ENCODE measurements around the gene CKAP5. TPM values are rescaled to one million over a fixed set of nuclear protein-coding genes. Genes with fewer than 3 reads are reported as not detected.

CKAP5 gene
- total and polyA plus RNA-seq, 4 experiments from 2014 or later = 3.6 to 51.4 (median 35.8) TPM

DNA sequence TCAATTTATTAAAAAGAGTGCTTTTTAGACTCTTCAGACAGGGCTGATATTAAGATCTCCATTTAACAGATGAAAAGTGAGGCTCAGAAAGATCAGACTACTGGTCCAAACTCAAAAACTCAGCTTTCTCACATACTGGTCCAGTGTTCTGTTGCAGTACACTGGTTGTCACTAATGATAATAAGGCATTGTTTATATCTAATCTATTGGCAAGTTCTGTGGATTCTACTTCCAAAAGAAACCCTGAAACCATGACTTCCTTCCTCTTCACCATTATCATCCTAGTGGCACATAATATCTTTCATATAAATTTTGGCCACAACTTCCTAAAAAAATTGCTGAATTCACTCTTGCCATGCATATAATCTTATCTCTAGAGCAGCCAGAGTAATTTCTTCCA lies 90.1 kb downstream of the CKAP5 start:
- ChIA-PET POLR2A (ENCODE audit: partially characterized antibody) (no interaction called here), CTCF (ENCODE audit: partially characterized antibody) (no interaction called here)
- no peak overlapping the region for H3K4me3 ChIP-seq (ENCODE audit: low read length in 2 of 2)
- H3K36me3 ChIP-seq (ENCODE audit: insufficient read depth, low read length) = peaks cover 50% of the 10 kb centered on the region
- no peaks in the 10 kb centered on the region for H3K9me3 ChIP-seq (ENCODE audit: control insufficient read depth in 1 of 2, low read length in 2 of 2)
- no peak overlapping the region for H3K27ac ChIP-seq (ENCODE audit: low read depth, low read length)
- Mint-ChIP-seq H3K27ac (peak overlapping the region in 2 of 7 donors; percentile 13 to 23), H3K9me3 (no peaks in the 10 kb centered on the region), H3K4me1 (peaks cover 0 to 3% (median 0%) of the 10 kb centered on the region in 4 donors), H3K4me3 (no peak overlapping the region), H3K27me3 (no peaks in the 10 kb centered on the region), H3K36me3 (peaks cover 43 to 72% of the 10 kb centered on the region in 2 donors)
- no peaks in the 10 kb centered on the region for H3K27me3 ChIP-seq (ENCODE audit: insufficient read depth, low read length)
- DNase-seq = no peak
- intact Hi-C loops (cut with micrococcal nuclease) = no loop called here
- H3K4me1 ChIP-seq (ENCODE audit: insufficient read depth, low read length) = no peaks in the 10 kb centered on the region

DNA sequence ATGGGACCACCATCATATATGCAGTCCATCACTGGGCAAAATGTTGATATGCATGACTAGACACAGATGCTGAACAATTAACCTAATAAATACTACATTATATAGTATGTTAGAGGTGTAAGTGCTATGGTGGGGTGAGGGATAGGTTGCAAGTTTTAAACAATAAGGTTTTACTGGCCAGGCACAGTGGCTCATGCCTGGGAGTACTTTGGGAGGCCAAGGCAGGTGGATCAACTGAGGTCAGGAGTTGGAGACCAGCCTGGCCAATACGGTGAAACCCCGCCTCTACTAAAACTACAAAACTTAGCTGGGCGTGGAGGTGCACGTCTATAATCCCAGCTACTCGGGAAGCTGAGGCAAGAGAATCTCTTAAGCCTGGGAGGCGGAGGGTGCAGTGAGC lies 98.9 kb downstream of the CKAP5 start:
- H3K27ac Mint-ChIP-seq = peak overlapping the region in 1 of 7 donors; percentile 7
- no peaks in the 10 kb centered on the region for H3K27me3 ChIP-seq (ENCODE audit: insufficient read depth, low read length)

DNA sequence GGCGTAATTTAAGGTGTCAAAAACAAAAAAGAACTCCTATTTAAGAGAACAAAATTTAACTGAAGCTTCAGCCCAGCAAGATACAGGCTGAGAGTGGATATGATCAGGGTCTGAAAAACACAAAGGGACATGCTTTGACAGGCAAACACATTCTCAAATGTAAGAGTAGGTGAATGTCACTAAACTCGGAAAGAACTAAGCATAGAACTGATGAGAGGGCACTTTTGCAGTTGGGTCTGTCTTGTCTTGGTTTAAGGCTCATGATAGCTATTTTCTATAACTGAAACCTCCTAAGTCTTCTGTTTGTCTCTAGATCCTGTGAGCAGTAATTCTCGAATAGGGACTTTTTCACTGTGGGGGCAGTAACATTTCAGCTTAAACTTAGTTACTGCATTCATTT lies 100.1 kb downstream of the CKAP5 start:
- H3K9me3 Mint-ChIP-seq = no peaks in the 10 kb centered on the region
- H3K36me3 Mint-ChIP-seq = peaks cover 67 to 84% of the 10 kb centered on the region in 2 donors
- no peaks in the 10 kb centered on the region for H3K4me1 Mint-ChIP-seq
- intact Hi-C loops (cut with micrococcal nuclease) = no loop called here
- CTCF ChIA-PET (ENCODE audit: partially characterized antibody) = no interaction called here
- POLR2A ChIA-PET (ENCODE audit: partially characterized antibody) = no interaction called here
- no peak overlapping the region for H3K4me3 Mint-ChIP-seq
- no peak overlapping the region for H3K27ac Mint-ChIP-seq
- Histone ChIP-seq H3K4me1 (ENCODE audit: insufficient read depth, low read length) (no peaks in the 10 kb centered on the region), H3K27ac (ENCODE audit: low read depth, low read length) (no peak overlapping the region), H3K27me3 (ENCODE audit: insufficient read depth, low read length) (no peaks in the 10 kb centered on the region), H3K9me3 (ENCODE audit: control insufficient read depth in 1 of 2, low read length in 2 of 2) (no peaks in the 10 kb centered on the region), H3K4me3 (ENCODE audit: low read length in 2 of 2) (no peak overlapping the region), H3K36me3 (ENCODE audit: insufficient read depth, low read length) (peaks cover 45% of the 10 kb centered on the region)
- no peak for DNase-seq
- no peaks in the 10 kb centered on the region for H3K27me3 Mint-ChIP-seq

More for the DNA sequence above, 98.9 kb downstream of the CKAP5 start:
- Histone ChIP-seq H3K9me3 (ENCODE audit: control insufficient read depth in 1 of 2, low read length in 2 of 2) (no peaks in the 10 kb centered on the region), H3K36me3 (ENCODE audit: insufficient read depth, low read length) (peaks cover 52% of the 10 kb centered on the region), H3K4me3 (ENCODE audit: low read length in 2 of 2) (no peak overlapping the region), H3K27ac (ENCODE audit: low read depth, low read length) (no peak overlapping the region), H3K4me1 (ENCODE audit: insufficient read depth, low read length) (no peaks in the 10 kb centered on the region)
- Mint-ChIP-seq H3K36me3 (peaks cover 67 to 85% of the 10 kb centered on the region in 2 donors), H3K4me3 (no peak overlapping the region), H3K27me3 (no peaks in the 10 kb centered on the region), H3K9me3 (no peaks in the 10 kb centered on the region), H3K4me1 (no peaks in the 10 kb centered on the region)
- no peak for DNase-seq
- ChIA-PET POLR2A (ENCODE audit: partially characterized antibody) (no interaction called here), CTCF (ENCODE audit: partially characterized antibody) (no interaction called here)
- intact Hi-C loops (cut with micrococcal nuclease) = no loop called here

DNA sequence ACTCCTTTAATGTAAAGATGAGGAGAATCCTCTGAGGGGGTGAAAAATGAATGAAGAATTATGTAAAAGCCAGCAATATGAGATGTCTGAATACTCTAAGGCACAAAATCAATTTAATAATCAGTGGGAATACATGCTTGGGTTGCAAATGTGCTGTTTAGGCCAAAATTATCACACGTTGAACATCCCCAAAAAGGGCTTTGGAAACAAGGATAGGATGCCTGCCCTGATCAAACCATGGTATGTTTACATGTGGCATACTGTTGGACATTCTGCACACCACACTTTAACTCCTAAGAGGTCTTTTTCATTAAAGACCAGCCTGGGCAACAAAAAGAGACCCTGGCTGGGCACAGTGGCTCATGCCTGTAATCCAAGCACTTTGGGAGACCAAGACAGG lies 100.8 kb downstream of the CKAP5 start:
- CTCF ChIA-PET (ENCODE audit: partially characterized antibody) = no interaction called here
- DNase-seq = no peak
- no peak overlapping the region for H3K4me3 ChIP-seq (ENCODE audit: low read length in 2 of 2)
- intact Hi-C loops (cut with micrococcal nuclease) = no loop called here
- Mint-ChIP-seq H3K27me3 (no peaks in the 10 kb centered on the region), H3K4me3 (no peak overlapping the region), H3K9me3 (no peaks in the 10 kb centered on the region), H3K27ac (peak overlapping the region in 1 of 7 donors; percentile 63), H3K4me1 (no peaks in the 10 kb centered on the region), H3K36me3 (peaks cover 60 to 78% of the 10 kb centered on the region in 2 donors)
- H3K27ac ChIP-seq (ENCODE audit: low read depth, low read length) = no peak overlapping the region
- H3K4me1 ChIP-seq (ENCODE audit: insufficient read depth, low read length) = no peaks in the 10 kb centered on the region
- H3K27me3 ChIP-seq (ENCODE audit: insufficient read depth, low read length) = no peaks in the 10 kb centered on the region
- no peaks in the 10 kb centered on the region for H3K9me3 ChIP-seq (ENCODE audit: control insufficient read depth in 1 of 2, low read length in 2 of 2)
- peaks cover 38% of the 10 kb centered on the region for H3K36me3 ChIP-seq (ENCODE audit: insufficient read depth, low read length)
- POLR2A ChIA-PET (ENCODE audit: partially characterized antibody) = no interaction called here

GRCh38 chr11:46743693-46744339 lies 102.3 kb downstream of the CKAP5 start:
- no peaks in the 10 kb centered on the region for H3K4me1 Mint-ChIP-seq
- ChIA-PET CTCF (ENCODE audit: partially characterized antibody) (interaction anchor here (1.0 kb wide), 1 partner anchor 104 kb away, joined by 3 read pairs; no protein-coding TSS in a partner anchor), POLR2A (ENCODE audit: partially characterized antibody) (interaction anchor here (1.0 kb wide), 1 partner anchor 14 kb away, joined by 3 read pairs; no protein-coding TSS in a partner anchor)
- H3K27ac ChIP-seq (ENCODE audit: low read depth, low read length) = no peak overlapping the region
- H3K9me3 Mint-ChIP-seq = no peaks in the 10 kb centered on the region
- no peaks in the 10 kb centered on the region for H3K27me3 ChIP-seq (ENCODE audit: insufficient read depth, low read length)
- no peak overlapping the region for H3K4me3 ChIP-seq (ENCODE audit: low read length in 2 of 2)
- intact Hi-C loops (cut with micrococcal nuclease) = no loop called here
- no peaks in the 10 kb centered on the region for H3K9me3 ChIP-seq (ENCODE audit: control insufficient read depth in 1 of 2, low read length in 2 of 2)
- H3K27me3 Mint-ChIP-seq = no peaks in the 10 kb centered on the region
- no peaks in the 10 kb centered on the region for H3K4me1 ChIP-seq (ENCODE audit: insufficient read depth, low read length)
- peak overlapping the region in 3 of 7 donors; percentile 1 to 52 (median 13) for H3K27ac Mint-ChIP-seq
- H3K36me3 ChIP-seq (ENCODE audit: insufficient read depth, low read length) = peaks cover 30% of the 10 kb centered on the region
- H3K36me3 Mint-ChIP-seq = peaks cover 50 to 70% of the 10 kb centered on the region in 2 donors
- no peak overlapping the region for H3K4me3 Mint-ChIP-seq
- DNase-seq = no peak

DNA sequence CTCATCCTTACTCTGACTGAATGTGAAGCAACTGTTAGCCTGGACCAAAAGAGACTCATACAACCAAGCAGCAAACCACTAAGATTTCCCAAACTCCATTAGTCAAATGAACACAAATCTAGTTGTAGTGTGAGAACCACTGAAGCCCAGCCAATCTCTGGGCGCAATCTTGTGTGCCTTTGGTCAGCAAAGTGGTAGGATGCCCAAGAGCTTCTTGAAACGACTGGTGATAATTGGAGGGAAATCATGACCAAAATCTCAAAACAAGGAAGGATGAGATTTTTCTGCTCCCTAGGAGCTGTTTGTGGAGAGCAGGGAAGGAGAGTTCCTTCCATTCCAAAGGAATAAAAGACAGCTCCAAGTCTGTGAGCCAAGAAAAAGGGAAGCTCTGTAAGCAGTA lies 103.0 kb downstream of the CKAP5 start:
- Histone ChIP-seq H3K4me1 (ENCODE audit: insufficient read depth, low read length) (no peaks in the 10 kb centered on the region), H3K9me3 (ENCODE audit: control insufficient read depth in 1 of 2, low read length in 2 of 2) (no peaks in the 10 kb centered on the region), H3K36me3 (ENCODE audit: insufficient read depth, low read length) (peaks cover 30% of the 10 kb centered on the region), H3K27me3 (ENCODE audit: insufficient read depth, low read length) (no peaks in the 10 kb centered on the region), H3K4me3 (ENCODE audit: low read length in 2 of 2) (no peak overlapping the region), H3K27ac (ENCODE audit: low read depth, low read length) (no peak overlapping the region)
- intact Hi-C loops (cut with micrococcal nuclease) = no loop called here
- Mint-ChIP-seq H3K27me3 (no peaks in the 10 kb centered on the region), H3K4me3 (no peak overlapping the region), H3K9me3 (no peaks in the 10 kb centered on the region), H3K4me1 (no peaks in the 10 kb centered on the region), H3K27ac (peak overlapping the region in 1 of 7 donors; percentile 25), H3K36me3 (peaks cover 46 to 67% of the 10 kb centered on the region in 2 donors)
- ChIA-PET POLR2A (ENCODE audit: partially characterized antibody) (interaction anchor here (1.0 kb wide), 1 partner anchor 14 kb away, joined by 3 read pairs; no protein-coding TSS in a partner anchor), CTCF (ENCODE audit: partially characterized antibody) (interaction anchor here (1.0 kb wide), 1 partner anchor 105 kb away, joined by 3 read pairs; no protein-coding TSS in a partner anchor)
- DNase-seq = no peak

- intact Hi-C loops (cut with micrococcal nuclease) = no loop called here
These were observed 104.2 kb downstream of the CKAP5 start for GRCh38 chr11:46741600-46742484.

More at GRCh38 chr11:46741600-46742484, 104.2 kb downstream of the CKAP5 start:
- no peaks in the 10 kb centered on the region for H3K9me3 ChIP-seq (ENCODE audit: control insufficient read depth in 1 of 2, low read length in 2 of 2)
- no peaks in the 10 kb centered on the region for H3K4me1 ChIP-seq (ENCODE audit: insufficient read depth, low read length)
- H3K27me3 Mint-ChIP-seq = no peaks in the 10 kb centered on the region
- H3K36me3 Mint-ChIP-seq = peaks cover 36 to 55% of the 10 kb centered on the region in 2 donors
- no peak for DNase-seq
- POLR2A ChIA-PET (ENCODE audit: partially characterized antibody) = no interaction called here
- H3K9me3 Mint-ChIP-seq = no peaks in the 10 kb centered on the region
- no peak overlapping the region for H3K4me3 ChIP-seq (ENCODE audit: low read length in 2 of 2)
- H3K27me3 ChIP-seq (ENCODE audit: insufficient read depth, low read length) = no peaks in the 10 kb centered on the region
- CTCF ChIA-PET (ENCODE audit: partially characterized antibody) = no interaction called here
- no peaks in the 10 kb centered on the region for H3K4me1 Mint-ChIP-seq
- peak overlapping the region in 3 of 7 donors; percentile 7 to 75 (median 29) for H3K27ac Mint-ChIP-seq
- H3K27ac ChIP-seq (ENCODE audit: low read depth, low read length) = no peak overlapping the region
- peaks cover 30% of the 10 kb centered on the region for H3K36me3 ChIP-seq (ENCODE audit: insufficient read depth, low read length)
- no peak overlapping the region for H3K4me3 Mint-ChIP-seq
